Endodermal cell (in vitro differentiated cells): ENCODE data around the gene PFKL. TPM values are rescaled to one million over a fixed set of nuclear protein-coding genes. Genes with fewer than 3 reads are reported as not detected.
A peak's percentile ranks its signal among the peaks of the same experiment; 100 is the strongest.

Experiments
- DNase-seq: peaks from one replicate; pipeline ENCODE4 v3.0.0-alpha.2; 2017
- H3K27ac ChIP-seq: 2 replicates; pipeline ENCODE4 v1.5.1; 2013; ENCODE audit warnings: mild to moderate bottlenecking, low read depth, low read length, moderate library complexity
- H3K27me3 ChIP-seq: 2 replicates; pipeline ENCODE4 v1.6.1; 2013; ENCODE audit warnings: mild to moderate bottlenecking, low read length, moderate library complexity; ENCODE audit not compliant: insufficient read depth, control insufficient read depth, poor library complexity, severe bottlenecking
- H3K36me3 ChIP-seq: 2 replicates; pipeline ENCODE4 v1.7.0; 2013; ENCODE audit warnings: mild to moderate bottlenecking, low read length, moderate library complexity; ENCODE audit not compliant: control insufficient read depth, insufficient read depth
- H3K4me1 ChIP-seq: one replicate; pipeline ENCODE4 v1.7.0; 2013; ENCODE audit warnings: low read length; ENCODE audit not compliant: control insufficient read depth, insufficient read depth
- H3K4me3 ChIP-seq: 2 replicates; pipeline ENCODE4 v1.5.1; 2013; ENCODE audit warnings: mild to moderate bottlenecking, low read length, moderate library complexity
- H3K9ac ChIP-seq: 2 replicates; pipeline ENCODE4 v1.6.1; 2013; ENCODE audit warnings: mild to moderate bottlenecking, low read length, moderate library complexity; ENCODE audit not compliant: poor library complexity, severe bottlenecking; ENCODE audit errors: extremely low read depth
- H3K9me3 ChIP-seq: 2 replicates; pipeline ENCODE4 v1.6.1; 2013; ENCODE audit warnings: mild to moderate bottlenecking, low read length, moderate library complexity; ENCODE audit not compliant: control insufficient read depth
- H3K27ac Mint-ChIP-seq: 2 replicates; pipeline ENCODE4 v1.8.0; 2020; ENCODE audit warnings: mixed read lengths
- H3K27me3 Mint-ChIP-seq: 2 replicates; pipeline ENCODE4 v1.8.0; 2021; ENCODE audit warnings: mild to moderate bottlenecking, mixed read lengths; ENCODE audit not compliant: insufficient read depth
- H3K36me3 Mint-ChIP-seq: 2 replicates; pipeline ENCODE4 v1.8.0; 2020; ENCODE audit warnings: low read depth, mixed read lengths
- H3K4me1 Mint-ChIP-seq: 2 replicates; pipeline ENCODE4 v1.8.0; 2020; ENCODE audit warnings: mixed read lengths
- H3K4me3 Mint-ChIP-seq: 2 replicates; pipeline ENCODE4 v1.8.0; 2020; ENCODE audit warnings: mild to moderate bottlenecking, moderate library complexity, mixed read lengths
- H3K9me3 Mint-ChIP-seq: 2 replicates; pipeline ENCODE4 v1.8.0; 2020; ENCODE audit warnings: mild to moderate bottlenecking, mixed read lengths
- CTCF ChIP-seq: fragments of 200-600 bp; sonication (generic); conservative IDR thresholded peaks from 2 replicates; pipeline ENCODE4 v1.5.0; 2021; ENCODE audit warnings: antibody characterized with exemption, mild to moderate bottlenecking
- WGBS, 2 experiments: methylation state at CpG; one replicate each; pipeline versions ENCODE4 v1.1.5 to v1.1.7; 2013; ENCODE audit warnings: missing lambda C conversion rate in 2 of 2, mixed read lengths in 1 of 2; ENCODE audit not compliant: insufficient coverage in 1 of 2, insufficient read length in 1 of 2; 5-methylcytosine and 5-hydroxymethylcytosine counted together
- total RNA-seq, 2 donors: library from RNA; stranded (reverse); fragmentation: NEBNext Ultra II Directional in 1 of 2; extraction: Animal tissue kit (Norgen Biotek cat#: 25700) in 1 of 2; gene quantifications; 2 replicates in 1 of 2; 3 replicates in 1 of 2; pipeline ENCODE4 v1.2.1, GENCODE V29; 2021

The PFKL gene
- total RNA-seq, 2 donors from 2014 or later = 195 to 198 TPM

- H3K27ac Mint-ChIP-seq = no peak overlapping the region
- 93 to 98% methylated on average over 15 to 22 of the region's 22 CpGs for WGBS, 2 experiments
- peaks cover 7% of the 10 kb centered on the region for H3K27me3 Mint-ChIP-seq
- no peaks in the 10 kb centered on the region for H3K4me1 Mint-ChIP-seq
- H3K36me3 Mint-ChIP-seq = no peaks in the 10 kb centered on the region
- H3K36me3 ChIP-seq = no peaks in the 10 kb centered on the region
- H3K9me3 Mint-ChIP-seq = peaks cover 5% of the 10 kb centered on the region
- no peak overlapping the region for H3K9ac ChIP-seq
- no peak overlapping the region for H3K27ac ChIP-seq
- no peaks in the 10 kb centered on the region for H3K4me1 ChIP-seq
- H3K27me3 ChIP-seq = no peaks in the 10 kb centered on the region
- no peak overlapping the region for H3K4me3 ChIP-seq
- H3K9me3 ChIP-seq = peaks cover 19% of the 10 kb centered on the region
- peak; percentile 18 for DNase-seq
- TF ChIP-seq CTCF = no peak
- H3K4me3 Mint-ChIP-seq = no peak overlapping the region
Measured at GRCh38 chr21:44365967-44366585, 66.2 kb downstream of the PFKL start.

- H3K4me3 ChIP-seq = no peak overlapping the region
- TF ChIP-seq CTCF = no peak
- WGBS, 2 experiments = 93 to 94% methylated on average over 19 to 28 of the region's 28 CpGs
Measured at GRCh38 chr21:44366586-44367211, 66.8 kb downstream of the PFKL start.

GRCh38 chr21:44368711-44369446, 69.0 kb downstream of the PFKL start:
- Mint-ChIP-seq H3K27me3 (peaks cover 12% of the 10 kb centered on the region), H3K27ac (no peak overlapping the region), H3K36me3 (peaks cover 4% of the 10 kb centered on the region), H3K4me1 (no peaks in the 10 kb centered on the region), H3K4me3 (no peak overlapping the region), H3K9me3 (peaks cover 8% of the 10 kb centered on the region)
- Histone ChIP-seq H3K27me3 (no peaks in the 10 kb centered on the region), H3K9ac (no peak overlapping the region), H3K4me1 (no peaks in the 10 kb centered on the region), H3K36me3 (no peaks in the 10 kb centered on the region), H3K4me3 (no peak overlapping the region), H3K9me3 (peaks cover 5% of the 10 kb centered on the region), H3K27ac (no peak overlapping the region)
- 66 to 67% methylated on average over 15 to 34 of the region's 35 CpGs for WGBS, 2 experiments
- peak; percentile 87 for DNase-seq
- peak; percentile 43 for TF ChIP-seq CTCF

More at GRCh38 chr21:44366586-44367211, 66.8 kb downstream of the PFKL start:
- Histone ChIP-seq H3K27ac (no peak overlapping the region), H3K4me1 (no peaks in the 10 kb centered on the region), H3K27me3 (no peaks in the 10 kb centered on the region), H3K9ac (no peak overlapping the region), H3K9me3 (peaks cover 17% of the 10 kb centered on the region), H3K36me3 (no peaks in the 10 kb centered on the region)
- no peaks in the 10 kb centered on the region for H3K36me3 Mint-ChIP-seq
- no peak overlapping the region for H3K27ac Mint-ChIP-seq
- peak; percentile 34 for DNase-seq
- H3K4me3 Mint-ChIP-seq = no peak overlapping the region
- no peaks in the 10 kb centered on the region for H3K4me1 Mint-ChIP-seq
- peaks cover 7% of the 10 kb centered on the region for H3K27me3 Mint-ChIP-seq
- H3K9me3 Mint-ChIP-seq = peaks cover 7% of the 10 kb centered on the region
